Type B pancreatic cell (in vitro differentiated cells): ENCODE data around the gene PLSCR5. TPM values are rescaled to one million over a fixed set of nuclear protein-coding genes. Genes with fewer than 3 reads are reported as not detected.
A peak's percentile ranks its signal among the peaks of the same experiment; 100 is the strongest.

Experiments used
- DNase-seq: peaks from one replicate; pipeline ENCODE4 v3.0.0; 2021; ENCODE audit warnings: mixed read lengths; ENCODE audit not compliant: unreplicated experiment; ENCODE audit errors: extremely low spot score
- H3K27ac Mint-ChIP-seq: 2 replicates; pipeline ENCODE4 v1.8.0; 2021; ENCODE audit warnings: mild to moderate bottlenecking, mixed read lengths
- H3K27me3 Mint-ChIP-seq: 2 replicates; pipeline ENCODE4 v1.8.0; 2021; ENCODE audit warnings: mixed read lengths
- H3K36me3 Mint-ChIP-seq: 2 replicates; pipeline ENCODE4 v1.8.0; 2021; ENCODE audit warnings: mixed read lengths
- H3K4me1 Mint-ChIP-seq: one replicate; pipeline ENCODE4 v1.8.0; 2021; ENCODE audit warnings: mixed read lengths; ENCODE audit not compliant: unreplicated experiment
- H3K4me3 Mint-ChIP-seq: 2 replicates; pipeline ENCODE4 v1.8.0; 2021; ENCODE audit warnings: mild to moderate bottlenecking, mixed read lengths
- H3K9me3 Mint-ChIP-seq: 2 replicates; pipeline ENCODE4 v1.8.0; 2021; ENCODE audit warnings: mixed read lengths
- total RNA-seq: library from RNA; stranded (reverse); gene quantifications from 2 replicates; pipeline ENCODE4 v1.2.1, GENCODE V29; 2021; ENCODE audit warnings: low replicate concordance
- TF ChIP-seq, protein P1 (sequence below): fragments of 200-600 bp; sonication (generic); conservative IDR thresholded peaks from 2 replicates; pipeline ENCODE4 v1.5.0; 2021; ENCODE audit warnings: antibody characterized with exemption, mild to moderate bottlenecking

PLSCR5 gene
- total RNA-seq, 1 donor from 2014 or later: not detected

DNA sequence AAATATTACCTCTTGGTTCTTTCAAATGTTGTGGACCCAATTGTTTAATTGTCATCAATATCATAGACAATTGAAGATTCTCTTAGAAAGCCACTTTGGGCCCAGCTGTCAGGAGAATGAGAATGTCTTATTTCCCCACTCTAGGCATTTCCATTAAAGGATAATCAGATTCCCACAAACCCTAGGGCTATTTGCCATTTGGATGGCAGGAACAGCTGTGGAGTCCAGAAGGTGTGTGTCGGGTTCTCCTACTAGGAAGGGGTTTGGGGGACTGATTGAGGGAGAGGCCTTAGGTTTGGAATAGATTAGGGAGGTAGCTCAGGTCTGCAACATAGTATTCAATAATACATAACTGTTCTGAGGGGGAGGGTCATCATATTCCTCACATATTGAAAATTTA is 35.2 kb upstream of the PLSCR5 start:
- H3K4me1 Mint-ChIP-seq: no peaks in the 10 kb centered on the region
- H3K9me3 Mint-ChIP-seq: no peaks in the 10 kb centered on the region
- H3K27me3 Mint-ChIP-seq: no peaks in the 10 kb centered on the region
- DNase-seq: no peak
- no peak overlapping the region for H3K4me3 Mint-ChIP-seq
- H3K36me3 Mint-ChIP-seq: no peaks in the 10 kb centered on the region
- TF ChIP-seq, protein P1, sequence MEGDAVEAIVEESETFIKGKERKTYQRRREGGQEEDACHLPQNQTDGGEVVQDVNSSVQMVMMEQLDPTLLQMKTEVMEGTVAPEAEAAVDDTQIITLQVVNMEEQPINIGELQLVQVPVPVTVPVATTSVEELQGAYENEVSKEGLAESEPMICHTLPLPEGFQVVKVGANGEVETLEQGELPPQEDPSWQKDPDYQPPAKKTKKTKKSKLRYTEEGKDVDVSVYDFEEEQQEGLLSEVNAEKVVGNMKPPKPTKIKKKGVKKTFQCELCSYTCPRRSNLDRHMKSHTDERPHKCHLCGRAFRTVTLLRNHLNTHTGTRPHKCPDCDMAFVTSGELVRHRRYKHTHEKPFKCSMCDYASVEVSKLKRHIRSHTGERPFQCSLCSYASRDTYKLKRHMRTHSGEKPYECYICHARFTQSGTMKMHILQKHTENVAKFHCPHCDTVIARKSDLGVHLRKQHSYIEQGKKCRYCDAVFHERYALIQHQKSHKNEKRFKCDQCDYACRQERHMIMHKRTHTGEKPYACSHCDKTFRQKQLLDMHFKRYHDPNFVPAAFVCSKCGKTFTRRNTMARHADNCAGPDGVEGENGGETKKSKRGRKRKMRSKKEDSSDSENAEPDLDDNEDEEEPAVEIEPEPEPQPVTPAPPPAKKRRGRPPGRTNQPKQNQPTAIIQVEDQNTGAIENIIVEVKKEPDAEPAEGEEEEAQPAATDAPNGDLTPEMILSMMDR: no peak
- no peak overlapping the region for H3K27ac Mint-ChIP-seq

DNA sequence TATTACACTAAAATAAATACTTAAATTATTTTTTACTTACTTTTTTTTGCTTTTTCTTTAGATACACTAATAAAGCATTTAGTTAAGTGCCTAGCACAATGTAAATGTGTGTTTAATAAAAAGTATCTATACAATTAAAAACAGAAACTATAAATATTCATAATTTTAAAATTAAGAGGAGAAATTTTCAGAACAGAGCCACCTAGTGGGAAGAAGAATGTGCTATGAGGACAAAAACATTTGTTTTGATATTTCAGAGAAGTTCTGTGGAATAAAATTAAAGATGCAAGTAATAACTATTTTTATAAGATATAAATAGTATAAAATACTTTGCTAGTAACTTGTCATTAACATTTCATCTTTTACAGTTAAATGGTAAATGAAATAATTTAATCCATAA is 33.6 kb upstream of the PLSCR5 start:
- Mint-ChIP-seq H3K27me3 (no peaks in the 10 kb centered on the region), H3K36me3 (no peaks in the 10 kb centered on the region), H3K27ac (no peak overlapping the region), H3K4me3 (no peak overlapping the region), H3K9me3 (no peaks in the 10 kb centered on the region), H3K4me1 (no peaks in the 10 kb centered on the region)
- DNase-seq: no peak
- TF ChIP-seq, protein P1: peak; percentile 75

DNA sequence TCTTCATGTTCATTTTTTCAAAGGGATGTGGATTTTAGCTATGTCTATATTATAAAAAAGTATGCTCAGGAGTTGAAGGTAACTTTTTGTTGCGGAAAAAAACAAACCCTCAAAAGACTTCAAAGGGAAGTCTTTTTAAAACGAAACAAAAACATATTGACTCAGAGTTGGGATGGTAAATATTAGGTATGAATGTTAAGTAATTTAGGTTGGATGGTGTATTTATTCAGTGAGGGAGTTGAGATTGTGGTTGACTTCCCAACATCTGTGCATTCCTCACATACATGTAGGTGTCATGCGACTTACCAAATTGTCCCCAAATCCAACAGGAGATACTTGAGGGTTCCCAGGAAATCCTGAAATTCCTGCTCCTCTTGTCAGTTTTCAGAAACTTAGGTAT is 32.7 kb upstream of the PLSCR5 start:
- H3K4me3 Mint-ChIP-seq: no peak overlapping the region
- H3K27me3 Mint-ChIP-seq: no peaks in the 10 kb centered on the region
- DNase-seq: no peak
- TF ChIP-seq, protein P1: no peak
- no peaks in the 10 kb centered on the region for H3K9me3 Mint-ChIP-seq
- H3K36me3 Mint-ChIP-seq: no peaks in the 10 kb centered on the region
- no peak overlapping the region for H3K27ac Mint-ChIP-seq
- H3K4me1 Mint-ChIP-seq: no peaks in the 10 kb centered on the region

DNA sequence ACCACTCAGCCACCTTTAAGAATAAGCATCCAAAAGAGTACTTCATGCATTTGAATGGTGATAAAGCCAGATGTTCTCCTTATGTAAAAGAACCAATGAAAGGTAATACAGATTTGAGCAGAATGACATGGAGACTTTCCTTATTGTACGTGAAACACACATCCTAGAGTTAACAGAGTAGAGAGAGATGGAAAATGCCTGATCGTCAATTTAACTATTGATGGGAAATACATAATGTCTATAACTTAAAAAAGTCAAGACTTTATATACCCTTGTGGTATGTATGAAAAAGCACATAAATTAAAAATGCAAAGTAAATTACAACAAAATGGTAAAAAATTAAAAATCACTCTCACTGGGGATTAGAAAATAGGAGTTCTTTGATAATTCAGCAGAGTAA is 31.7 kb upstream of the PLSCR5 start:
- no peak for DNase-seq
- no peaks in the 10 kb centered on the region for H3K9me3 Mint-ChIP-seq

DNA sequence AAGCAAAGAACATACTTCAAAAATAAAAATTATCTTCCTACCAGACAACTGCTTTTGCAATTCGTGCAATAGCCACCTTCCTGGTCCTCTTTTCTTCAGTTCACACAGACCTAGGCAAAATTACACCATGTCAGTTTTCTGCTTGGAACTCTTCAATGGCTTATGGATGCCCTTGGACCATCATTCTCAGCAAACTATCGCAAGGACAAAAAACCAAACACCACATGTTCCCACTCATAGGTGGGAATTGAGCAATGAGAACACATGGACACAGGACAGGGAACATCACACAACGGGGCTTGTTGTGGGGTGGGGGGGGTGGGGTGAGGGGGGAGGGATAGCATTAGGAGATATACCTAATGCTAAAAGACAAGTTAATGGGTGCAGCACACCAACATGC is 29.2 kb upstream of the PLSCR5 start:
- no peaks in the 10 kb centered on the region for H3K27me3 Mint-ChIP-seq
- H3K9me3 Mint-ChIP-seq: no peaks in the 10 kb centered on the region
- no peak overlapping the region for H3K4me3 Mint-ChIP-seq
- no peak for DNase-seq
- no peak overlapping the region for H3K27ac Mint-ChIP-seq
- no peaks in the 10 kb centered on the region for H3K4me1 Mint-ChIP-seq
- no peaks in the 10 kb centered on the region for H3K36me3 Mint-ChIP-seq
- TF ChIP-seq, protein P1: no peak

More for the DNA sequence above, 31.7 kb upstream of the PLSCR5 start:
- Mint-ChIP-seq H3K36me3 (no peaks in the 10 kb centered on the region), H3K27me3 (no peaks in the 10 kb centered on the region), H3K4me1 (no peaks in the 10 kb centered on the region), H3K27ac (no peak overlapping the region), H3K4me3 (no peak overlapping the region)
- TF ChIP-seq, protein P1: no peak

DNA sequence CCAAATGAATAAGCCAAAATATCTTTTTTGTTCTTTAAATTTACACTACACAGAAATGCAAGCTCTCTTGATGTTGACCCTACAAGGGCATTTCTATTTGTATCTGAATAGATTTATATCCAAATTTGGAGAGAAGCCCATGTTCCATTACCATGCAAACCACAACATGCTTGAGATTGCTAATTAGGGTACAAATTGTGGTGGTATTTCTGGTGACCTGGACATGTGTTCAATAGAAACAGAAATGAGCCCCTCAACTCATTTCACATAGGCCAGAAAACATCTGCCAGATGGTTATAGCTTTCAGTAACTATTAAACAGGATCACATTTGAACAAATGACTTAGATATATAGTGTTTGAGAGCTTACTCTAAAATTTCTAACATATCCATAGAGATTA is 23.5 kb upstream of the PLSCR5 start:
- Mint-ChIP-seq H3K27me3 (no peaks in the 10 kb centered on the region), H3K4me1 (no peaks in the 10 kb centered on the region), H3K4me3 (no peak overlapping the region), H3K27ac (no peak overlapping the region), H3K36me3 (no peaks in the 10 kb centered on the region), H3K9me3 (no peaks in the 10 kb centered on the region)
- TF ChIP-seq, protein P1: no peak
- no peak for DNase-seq
